ENCODE results near the gene PKHD1. TPM values are rescaled to one million over a fixed set of nuclear protein-coding genes. Genes with fewer than 3 reads are reported as not detected.

The PKHD1 gene
- polyA plus RNA-seq, 1 of the 3 experiments (the other 2 are of a cell fraction) = not detected

DNA sequence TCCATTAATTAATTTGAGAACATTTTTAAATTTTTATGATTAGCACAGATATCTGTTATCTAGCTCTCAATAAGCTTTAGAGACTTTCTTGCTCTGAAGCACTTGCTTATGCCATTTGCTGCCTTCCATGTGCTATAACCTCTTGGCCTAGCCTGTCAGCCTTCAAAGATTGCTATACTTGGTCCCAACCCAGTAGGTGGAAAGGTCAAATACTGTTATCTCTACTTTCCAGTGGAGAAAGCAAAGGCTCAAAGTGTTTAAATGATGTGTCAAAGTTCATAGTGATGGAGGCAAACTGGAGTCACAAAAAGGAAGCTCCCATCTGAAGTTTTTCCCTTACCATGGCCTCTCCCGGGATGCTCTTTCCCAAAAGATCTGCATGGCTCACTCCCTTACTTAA, 125.1 kb downstream of the PKHD1 start:
- Histone ChIP-seq H4K20me1 (ENCODE audit: insufficient read depth) (no peaks in the 10 kb centered on the region), H3K27ac (ENCODE audit: low read depth in 2 of 2, low read length in 1 of 2) (peak overlapping the region in 1 of 2 experiments; percentile 34; a peak in 2 of 4 replicates), H3K4me3 (ENCODE audit: low read depth in 2 of 2, low read length in 1 of 2) (no peak overlapping the region), H3K79me2 (ENCODE audit: insufficient read depth) (no peaks in the 10 kb centered on the region), H3K4me2 (no peak overlapping the region), H3K9me3 (no peaks in the 10 kb centered on the region), H3K36me3 (replicated peaks in 1 of 2; ENCODE audit: control insufficient read depth in 1 of 2, insufficient read depth in 2 of 2, low read length in 1 of 2) (no peaks in the 10 kb centered on the region), H3K9me2 (no peaks in the 10 kb centered on the region), H3K27me3 (ENCODE audit: insufficient read depth) (no peaks in the 10 kb centered on the region), H2AFZ (ENCODE audit: low read depth) (no peak overlapping the region), H3K4me1 (ENCODE audit: control insufficient read depth in 1 of 2, insufficient read depth in 2 of 2, low read depth in 1 of 2, low read length in 1 of 2) (peaks cover 0 to 2% of the 10 kb centered on the region in 2 experiments; a peak in 1 of 4 replicates), H3K9ac (no peak overlapping the region), H3F3A (replicated peaks; ENCODE audit: insufficient read depth) (no peaks in the 10 kb centered on the region)
- no peak for DNase-seq
- ChIA-PET CTCF (interaction anchor here (0.6 to 4.6 kb wide), 9 partner anchors 10 to 392 kb away, joined by 3 to 55 read pairs (median 4); no protein-coding TSS in a partner anchor), POLR2A (no interaction called here)
- WGBS (ENCODE audit: low lambda C conversion rate) = 56% methylated on average over 1 of the region's 1 CpG
- TF ChIP-seq SMC3 (IDR thresholded peaks at IDR 0.05; ENCODE audit: low read depth, low read length) (no peak), POLR2AphosphoS5 (IDR thresholded peaks at IDR 0.05; ENCODE audit: low read depth, low read length) (no peak), PBX3 (IDR thresholded peaks at IDR 0.05) (no peak), NFIC (IDR thresholded peaks at IDR 0.05; ENCODE audit: borderline replicate concordance) (no peak), RCOR1 (IDR thresholded peaks at IDR 0.05; ENCODE audit: low read length) (no peak), EZH2phosphoT487 (IDR thresholded peaks at IDR 0.05; ENCODE audit: borderline replicate concordance, low read depth) (no peak), RFX5 (IDR thresholded peaks at IDR 0.05; ENCODE audit: low read length) (no peak), MXI1 (IDR thresholded peaks at IDR 0.05; ENCODE audit: low read depth, low read length) (no peak), TAF1 (IDR thresholded peaks at IDR 0.05; ENCODE audit: borderline replicate concordance, low read depth, low read length) (no peak)
- TF ChIP-seq, protein P1, sequence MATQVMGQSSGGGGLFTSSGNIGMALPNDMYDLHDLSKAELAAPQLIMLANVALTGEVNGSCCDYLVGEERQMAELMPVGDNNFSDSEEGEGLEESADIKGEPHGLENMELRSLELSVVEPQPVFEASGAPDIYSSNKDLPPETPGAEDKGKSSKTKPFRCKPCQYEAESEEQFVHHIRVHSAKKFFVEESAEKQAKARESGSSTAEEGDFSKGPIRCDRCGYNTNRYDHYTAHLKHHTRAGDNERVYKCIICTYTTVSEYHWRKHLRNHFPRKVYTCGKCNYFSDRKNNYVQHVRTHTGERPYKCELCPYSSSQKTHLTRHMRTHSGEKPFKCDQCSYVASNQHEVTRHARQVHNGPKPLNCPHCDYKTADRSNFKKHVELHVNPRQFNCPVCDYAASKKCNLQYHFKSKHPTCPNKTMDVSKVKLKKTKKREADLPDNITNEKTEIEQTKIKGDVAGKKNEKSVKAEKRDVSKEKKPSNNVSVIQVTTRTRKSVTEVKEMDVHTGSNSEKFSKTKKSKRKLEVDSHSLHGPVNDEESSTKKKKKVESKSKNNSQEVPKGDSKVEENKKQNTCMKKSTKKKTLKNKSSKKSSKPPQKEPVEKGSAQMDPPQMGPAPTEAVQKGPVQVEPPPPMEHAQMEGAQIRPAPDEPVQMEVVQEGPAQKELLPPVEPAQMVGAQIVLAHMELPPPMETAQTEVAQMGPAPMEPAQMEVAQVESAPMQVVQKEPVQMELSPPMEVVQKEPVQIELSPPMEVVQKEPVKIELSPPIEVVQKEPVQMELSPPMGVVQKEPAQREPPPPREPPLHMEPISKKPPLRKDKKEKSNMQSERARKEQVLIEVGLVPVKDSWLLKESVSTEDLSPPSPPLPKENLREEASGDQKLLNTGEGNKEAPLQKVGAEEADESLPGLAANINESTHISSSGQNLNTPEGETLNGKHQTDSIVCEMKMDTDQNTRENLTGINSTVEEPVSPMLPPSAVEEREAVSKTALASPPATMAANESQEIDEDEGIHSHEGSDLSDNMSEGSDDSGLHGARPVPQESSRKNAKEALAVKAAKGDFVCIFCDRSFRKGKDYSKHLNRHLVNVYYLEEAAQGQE (IDR thresholded peaks at IDR 0.05; ENCODE audit: low read depth, low read length) = no peak

GRCh38 chr6:51960419-51960818, 127.0 kb downstream of the PKHD1 start:
- Histone ChIP-seq H3K9ac (no peak overlapping the region), H3K36me3 (replicated peaks in 1 of 2; ENCODE audit: control insufficient read depth in 1 of 2, insufficient read depth in 2 of 2, low read length in 1 of 2) (no peaks in the 10 kb centered on the region), H3K4me3 (ENCODE audit: low read depth in 2 of 2, low read length in 1 of 2) (no peak overlapping the region), H3K79me2 (ENCODE audit: insufficient read depth) (no peaks in the 10 kb centered on the region), H3K27ac (ENCODE audit: low read depth in 2 of 2, low read length in 1 of 2) (peak overlapping the region in 1 of 2 experiments; percentile 88; a peak in 2 of 4 replicates), H2AFZ (ENCODE audit: low read depth) (no peak overlapping the region), H3K4me1 (ENCODE audit: control insufficient read depth in 1 of 2, insufficient read depth in 2 of 2, low read depth in 1 of 2, low read length in 1 of 2) (peaks cover 0 to 2% of the 10 kb centered on the region in 2 experiments; a peak in 1 of 4 replicates), H3K9me2 (no peaks in the 10 kb centered on the region), H3K9me3 (no peaks in the 10 kb centered on the region), H3F3A (replicated peaks; ENCODE audit: insufficient read depth) (no peaks in the 10 kb centered on the region), H3K4me2 (no peak overlapping the region), H4K20me1 (ENCODE audit: insufficient read depth) (no peaks in the 10 kb centered on the region), H3K27me3 (ENCODE audit: insufficient read depth) (no peaks in the 10 kb centered on the region)
- POLR2A ChIA-PET = interaction anchor here (0.7 to 2.4 kb wide), 3 partner anchors 57 to 1111 kb away, joined by 4 to 8 read pairs (median 4); no protein-coding TSS in a partner anchor
- TF ChIP-seq POLR2AphosphoS5 (IDR thresholded peaks at IDR 0.05; ENCODE audit: low read depth, low read length) (no peak), JUND (IDR thresholded peaks at IDR 0.05) (no peak)
- WGBS (ENCODE audit: low lambda C conversion rate) = 40% methylated on average over 2 of the region's 2 CpGs
- DNase-seq = no peak
- CTCF ChIA-PET = interaction anchor here (0.6 to 4.6 kb wide), 40 partner anchors 8 to 1304 kb away, joined by 3 to 55 read pairs (median 4); partner anchors contain the start of gene TFAP2B

All from SK-N-SH (cell line).